Activated T-helper 1 cell treated with anti-CD3 and anti-CD28 coated beads, Interleukin-12 subunit alpha, Interleukin-12 subunit beta, Interleukin-2, Interleukin-4 antibody, amounts not matched to agents 30 ng/mL and 10 ng/mL and 1 ng/mL, durations not matched to agents 14 hours and 24 hours and 36 hours (primary cell): ENCODE data around the gene DDTL. TPM values are rescaled to one million over a fixed set of nuclear protein-coding genes. Genes with fewer than 3 reads are reported as not detected.
"Not testable (repeated sequence)": the region's sequence is repeated elsewhere in the genome, so short reads cannot be mapped to it uniquely, and the experiment has no call there.

ENCODE experiments used
- DNase-seq: peaks from one replicate; pipeline ENCODE4 v3.0.0; 2021; ENCODE audit warnings: low spot score
- H3K27ac Mint-ChIP-seq: one replicate; pipeline ENCODE4 v1.8.0; 2021; ENCODE audit warnings: mild to moderate bottlenecking, mixed read lengths
- H3K27me3 Mint-ChIP-seq: one replicate; pipeline ENCODE4 v1.8.0; 2022; ENCODE audit warnings: mild to moderate bottlenecking, moderate library complexity, mixed read lengths; ENCODE audit not compliant: insufficient read depth
- H3K36me3 Mint-ChIP-seq: one replicate; pipeline ENCODE4 v1.8.0; 2021; ENCODE audit warnings: low read depth, mixed read lengths
- H3K4me1 Mint-ChIP-seq: one replicate; pipeline ENCODE4 v1.8.0; 2021; ENCODE audit warnings: low read depth, mixed read lengths
- H3K4me3 Mint-ChIP-seq: one replicate; pipeline ENCODE4 v1.8.0; 2021; ENCODE audit warnings: mild to moderate bottlenecking, moderate library complexity, mixed read lengths
- H3K9me3 Mint-ChIP-seq: one replicate; pipeline ENCODE4 v1.8.0; 2021; ENCODE audit warnings: mixed read lengths
- intact Hi-C: fragments of 100-400 bp; cut with micrococcal nuclease; formaldehyde crosslinking; loops from one replicate; pipeline ENCODE4 v1.15.1; 2024
- total RNA-seq: library from RNA; stranded (reverse); gene quantifications from 2 replicates; pipeline ENCODE4 v1.2.3, GENCODE V29; 2022

The DDTL gene
- total RNA-seq, 1 donor from 2014 or later: 4.0 TPM

- H3K27me3 Mint-ChIP-seq, H3K27ac Mint-ChIP-seq, DNase-seq, H3K9me3 Mint-ChIP-seq, H3K4me3 Mint-ChIP-seq, intact Hi-C loops: not testable (repeated sequence)
- Mint-ChIP-seq H3K4me1 (peaks cover 14% of the 10 kb centered on the region), H3K36me3 (peaks cover 12% of the 10 kb centered on the region)
Measured at GRCh38 chr22:23974836-23975352, 8.2 kb downstream of the DDTL start.

DNA sequence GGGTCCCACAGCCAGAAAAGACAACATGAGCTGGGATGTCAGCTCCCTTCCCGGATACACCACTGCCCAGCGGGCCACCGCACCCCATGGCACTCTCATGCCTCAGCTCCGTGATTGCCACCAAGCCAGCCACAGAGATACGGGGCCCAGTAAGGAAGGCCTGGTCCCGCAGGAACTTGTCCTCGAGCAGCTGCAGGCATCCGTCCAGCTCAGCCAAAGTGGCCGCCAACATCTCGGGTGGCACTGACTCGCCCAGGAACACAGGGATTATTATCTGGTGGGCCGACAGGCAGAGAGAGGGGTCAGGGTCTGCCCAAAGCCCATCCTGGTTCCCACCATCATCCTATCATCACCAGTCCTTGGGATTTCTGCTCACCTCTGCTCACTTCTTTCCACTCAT is 10.6 kb downstream of the DDTL start:
- H3K36me3 Mint-ChIP-seq, H3K4me3 Mint-ChIP-seq, H3K27me3 Mint-ChIP-seq, DNase-seq, H3K27ac Mint-ChIP-seq, H3K4me1 Mint-ChIP-seq, H3K9me3 Mint-ChIP-seq, intact Hi-C loops: not testable (repeated sequence)

DNA sequence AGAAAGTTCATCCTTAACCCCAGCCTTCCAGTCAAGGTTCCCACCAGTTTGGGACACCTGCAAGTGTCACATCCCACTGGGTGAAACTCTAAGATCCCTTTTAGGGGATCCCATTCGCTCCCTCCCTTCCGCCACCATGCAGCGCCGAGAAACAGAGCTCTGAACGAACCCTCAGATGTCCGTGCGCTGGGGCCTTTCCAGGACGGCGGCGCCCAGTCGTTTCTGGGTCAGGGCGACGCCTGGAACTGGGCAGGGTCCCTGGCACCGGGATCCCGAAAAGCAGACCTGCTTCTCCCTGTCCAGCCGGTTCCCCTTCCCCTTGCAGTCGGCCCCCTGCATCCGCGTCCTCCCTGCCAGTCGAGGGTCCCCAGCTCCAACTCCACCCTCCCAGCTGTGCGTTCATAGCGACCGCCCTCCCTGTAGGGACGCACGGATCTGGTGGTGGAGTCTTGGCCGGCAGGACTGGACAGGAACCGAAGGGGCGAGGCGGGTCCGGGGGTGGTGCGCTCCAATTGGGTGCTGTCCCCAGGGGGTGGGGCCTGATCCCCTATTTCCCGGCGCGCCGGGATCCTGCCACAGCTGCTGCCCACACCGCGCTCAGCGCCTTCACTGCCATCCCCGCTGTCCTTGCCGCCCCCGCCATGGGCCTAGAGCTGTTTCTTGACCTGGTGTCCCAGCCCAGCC is 13.0 kb downstream of the DDTL start, which contains the start of gene GSTT2:
Gene GSTT2, plus strand, starts transcription at position 578 of the 684 bp plus-strand sequence.
- intact Hi-C loops: loop anchor here (5.0 kb wide), 3 partner anchors 178 to 548 kb away; no protein-coding TSS in a partner anchor
- DNase-seq, H3K27me3 Mint-ChIP-seq, H3K27ac Mint-ChIP-seq, H3K4me3 Mint-ChIP-seq, H3K9me3 Mint-ChIP-seq, H3K4me1 Mint-ChIP-seq, H3K36me3 Mint-ChIP-seq: not testable (repeated sequence)

DNA sequence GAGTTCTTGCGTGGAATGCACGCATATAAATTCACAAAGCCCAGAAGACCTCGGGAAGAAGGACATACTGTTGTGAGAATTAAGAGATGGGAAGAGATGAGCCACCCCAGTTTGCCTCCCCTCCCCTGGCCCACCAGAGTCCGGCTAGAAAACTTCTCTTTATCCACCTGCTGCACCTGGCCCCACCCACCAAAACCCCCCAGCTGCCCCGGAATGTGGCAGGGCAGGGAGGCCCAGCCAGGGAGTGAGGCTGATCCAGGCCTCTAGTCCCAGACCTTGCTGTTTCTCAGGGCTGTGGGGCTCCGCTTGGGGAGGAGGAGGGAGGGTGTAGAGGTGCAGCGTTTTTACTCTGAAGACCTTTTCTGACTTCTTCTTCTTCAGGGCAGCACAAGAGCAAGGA is 13.9 kb downstream of the DDTL start:
- not testable (repeated sequence) for DNase-seq, H3K9me3 Mint-ChIP-seq, H3K27ac Mint-ChIP-seq, H3K4me1 Mint-ChIP-seq, H3K27me3 Mint-ChIP-seq, H3K4me3 Mint-ChIP-seq, H3K36me3 Mint-ChIP-seq
- intact Hi-C loops: loop anchor here (5.0 kb wide), 3 partner anchors 177 to 547 kb away; no protein-coding TSS in a partner anchor

GRCh38 chr22:23984430-23984829 is 17.7 kb downstream of the DDTL start:
- H3K27ac Mint-ChIP-seq: no peak overlapping the region
- intact Hi-C loops: loop anchor here (5.0 kb wide), 3 partner anchors 173 to 543 kb away; no protein-coding TSS in a partner anchor
- peaks cover 3% of the 10 kb centered on the region for H3K27me3 Mint-ChIP-seq

GRCh38 chr22:23986089-23986488 is 19.4 kb downstream of the DDTL start:
- H3K36me3 Mint-ChIP-seq, H3K27me3 Mint-ChIP-seq, H3K4me3 Mint-ChIP-seq, H3K9me3 Mint-ChIP-seq, DNase-seq, intact Hi-C loops: not testable (repeated sequence)
- peaks cover 11% of the 10 kb centered on the region for H3K4me1 Mint-ChIP-seq
- H3K27ac Mint-ChIP-seq: peak overlapping the region; percentile 14

More at GRCh38 chr22:23984430-23984829, 17.7 kb downstream of the DDTL start:
- DNase-seq: peak; percentile 43
- peaks cover 11% of the 10 kb centered on the region for H3K4me1 Mint-ChIP-seq
- no peaks in the 10 kb centered on the region for H3K9me3 Mint-ChIP-seq
- no peaks in the 10 kb centered on the region for H3K36me3 Mint-ChIP-seq
- no peak overlapping the region for H3K4me3 Mint-ChIP-seq

GRCh38 chr22:23986538-23987178 is 20.0 kb downstream of the DDTL start:
- H3K36me3 Mint-ChIP-seq, H3K9me3 Mint-ChIP-seq, intact Hi-C loops: not testable (repeated sequence)

DNA sequence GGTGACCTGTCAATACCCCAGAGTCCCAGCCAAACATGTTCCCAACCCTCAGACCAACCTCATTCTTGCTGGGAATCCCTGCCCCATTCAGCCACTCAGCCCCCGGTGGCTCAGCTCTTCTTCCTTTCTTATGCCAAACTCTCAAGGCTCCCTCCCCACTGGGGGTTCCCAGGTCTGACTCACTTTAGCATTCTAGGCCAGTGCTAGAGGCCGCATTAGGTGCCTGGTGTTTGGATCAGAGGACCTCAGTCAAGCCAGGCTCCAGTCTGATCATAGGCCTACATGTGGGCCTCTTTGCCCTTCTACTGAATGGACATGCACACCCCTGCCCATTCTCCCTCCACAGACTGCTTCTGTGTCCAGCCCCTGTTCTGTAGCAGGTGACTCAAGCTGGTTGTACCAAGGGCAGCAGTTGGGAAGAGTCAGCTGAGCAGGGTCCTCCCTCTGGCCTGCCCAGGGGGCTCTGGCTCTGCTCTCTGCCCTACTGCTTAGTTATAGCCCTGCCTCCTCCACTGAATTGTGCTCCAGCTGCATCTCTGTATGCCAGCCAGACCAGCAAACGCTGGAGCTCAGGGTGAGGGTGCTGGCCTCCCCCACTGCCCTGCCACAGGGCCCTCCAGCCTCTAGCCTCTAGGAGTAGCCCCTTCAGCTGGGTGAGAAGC is 23.0 kb downstream of the DDTL start:
- H3K36me3 Mint-ChIP-seq, H3K27me3 Mint-ChIP-seq, H3K9me3 Mint-ChIP-seq, intact Hi-C loops, H3K4me3 Mint-ChIP-seq, H3K27ac Mint-ChIP-seq, H3K4me1 Mint-ChIP-seq, DNase-seq: not testable (repeated sequence)

More at GRCh38 chr22:23986538-23987178, 20.0 kb downstream of the DDTL start:
- Mint-ChIP-seq H3K27ac (peak overlapping the region; percentile 14), H3K4me1 (peaks cover 11% of the 10 kb centered on the region)
- H3K27me3 Mint-ChIP-seq, DNase-seq, H3K4me3 Mint-ChIP-seq: not testable (repeated sequence)

GRCh38 chr22:23993080-23993479 is 26.4 kb downstream of the DDTL start:
- DNase-seq, intact Hi-C loops, H3K4me3 Mint-ChIP-seq, H3K4me1 Mint-ChIP-seq, H3K27ac Mint-ChIP-seq, H3K36me3 Mint-ChIP-seq, H3K27me3 Mint-ChIP-seq, H3K9me3 Mint-ChIP-seq: not testable (repeated sequence)

DNA sequence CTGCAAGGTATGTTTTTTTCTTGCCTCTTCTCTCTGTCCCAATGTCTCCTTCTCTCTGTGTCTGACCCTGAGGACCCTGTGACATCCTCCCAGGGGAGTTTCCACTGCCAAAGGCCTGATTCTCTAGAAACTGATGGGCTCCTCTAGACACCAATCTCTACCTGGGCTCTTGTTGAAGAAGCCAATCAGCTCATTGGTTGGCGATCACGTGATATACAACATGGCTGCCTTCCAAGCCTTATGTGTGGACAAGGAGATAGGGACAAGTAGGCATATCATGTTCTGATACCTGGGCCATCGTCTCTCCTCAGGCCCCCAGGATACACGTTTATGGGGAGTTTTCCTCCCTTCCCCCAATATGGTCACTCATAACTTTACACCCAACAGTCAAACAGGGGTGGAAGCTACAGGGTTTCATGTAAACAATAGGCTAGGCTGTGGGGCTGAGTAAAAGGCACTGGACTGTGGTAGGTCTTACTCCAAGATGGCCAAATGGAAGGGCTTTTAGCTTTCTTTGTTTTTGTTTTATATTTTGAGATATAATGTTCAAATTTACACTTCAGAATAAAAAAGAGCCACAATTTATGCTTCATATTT is 27.0 kb downstream of the DDTL start:
- not testable (repeated sequence) for DNase-seq

GRCh38 chr22:23997092-23997491 is 30.4 kb downstream of the DDTL start:
- Mint-ChIP-seq H3K4me3 (no peak overlapping the region), H3K4me1 (no peaks in the 10 kb centered on the region), H3K36me3 (no peaks in the 10 kb centered on the region), H3K27me3 (peaks cover 9% of the 10 kb centered on the region), H3K9me3 (no peaks in the 10 kb centered on the region), H3K27ac (no peak overlapping the region)
- no peak for DNase-seq
- intact Hi-C loops: no loop called here

More for the DNA sequence above, 27.0 kb downstream of the DDTL start:
- H3K4me1 Mint-ChIP-seq, H3K36me3 Mint-ChIP-seq, H3K9me3 Mint-ChIP-seq, H3K27me3 Mint-ChIP-seq, intact Hi-C loops, H3K27ac Mint-ChIP-seq, H3K4me3 Mint-ChIP-seq: not testable (repeated sequence)

GRCh38 chr22:23999779-24000178 is 33.1 kb downstream of the DDTL start:
- H3K27ac Mint-ChIP-seq, DNase-seq, H3K9me3 Mint-ChIP-seq, intact Hi-C loops, H3K36me3 Mint-ChIP-seq, H3K4me3 Mint-ChIP-seq, H3K4me1 Mint-ChIP-seq: not testable (repeated sequence)
- H3K27me3 Mint-ChIP-seq: peaks cover 12% of the 10 kb centered on the region
